Right lobe of liver (tissue), 6 donors: ENCODE measurements around the gene NEK10. TPM values are rescaled to one million over a fixed set of nuclear protein-coding genes. Genes with fewer than 3 reads are reported as not detected.

Experiments
- ATAC-seq, 4 donors: fragments of 200-7000 bp; cut with Tn5 transposase; one replicate each; pipeline ENCODE4 v1.9.1; 2020; ENCODE audit warnings: mild to moderate bottlenecking in 4 of 4, moderate library complexity in 4 of 4
- DNase-seq, 3 donors: peaks; one replicate each; pipeline ENCODE4 v3.0.0-alpha.2; 2020
- H3K27ac ChIP-seq, 3 donors: fragments of 200-600 bp; one replicate each; pipeline ENCODE4 v1.8.0; 2022
- H3K27me3 ChIP-seq, 2 donors: fragments of 200-600 bp; one replicate each; pipeline ENCODE4 v1.8.0; 2022
- H3K36me3 ChIP-seq, 4 donors: fragments of 200-600 bp; sonication (generic) in 1 of 4; one replicate each; pipeline versions ENCODE4 v1.5.1 to v1.8.0; 2017 to 2022; ENCODE audit warnings: control low read depth in 1 of 4
- H3K4me1 ChIP-seq, 4 donors: fragments of 200-600 bp; sonication (generic) in 1 of 4; one replicate each; pipeline versions ENCODE4 v1.5.1 to v1.8.0; 2017 to 2022; ENCODE audit warnings: control low read depth in 1 of 4
- H3K4me3 ChIP-seq, 3 donors: fragments of 200-600 bp; one replicate each; pipeline ENCODE4 v1.8.0; 2022
- H3K9me3 ChIP-seq, 4 donors: fragments of 200-600 bp; sonication (generic) in 1 of 4; one replicate each; pipeline versions ENCODE4 v1.5.1 to v1.8.0; 2017 to 2022; ENCODE audit warnings: control low read depth in 1 of 4
- POLR2A ChIP-seq: fragments of 450-650 bp; IDR thresholded peaks from one replicate; pipeline ENCODE4 v1.6.1; 2017; ENCODE audit warnings: antibody characterized with exemption, mild to moderate bottlenecking
- WGBS: methylation state at CpG from one replicate; pipeline ENCODE4 v1.1.6; 2018; ENCODE audit warnings: low coverage, low lambda C conversion rate; ENCODE audit not compliant: insufficient coverage; ENCODE audit errors: missing lambda C conversion rate; 5-methylcytosine and 5-hydroxymethylcytosine counted together
- intact Hi-C, 2 donors: fragments of 100-400 bp; cut with DNase I; formaldehyde crosslinking; loops; one replicate each; pipeline versions ENCODE4 v1.11.2 to v1.14.1; 2022
- total RNA-seq, 6 experiments: library from RNA; depleted of rRNA in 2 of 6; stranded (reverse); fragments of >200 nt in 2 of 6; fragmentation: NEBNext Ultra II Directional in 3 of 6; extraction: Animal tissue kit (Norgen Biotek cat#: 25700) in 3 of 6; gene quantifications; one replicate each; pipeline versions ENCODE4 v1.1.0 to v1.2.4, GENCODE V29; 2016 to 2023
- TF ChIP-seq, protein P1 (sequence below), 4 donors: fragments of 200-600 bp in 3 of 4; fragments of 450-650 bp in 1 of 4; IDR thresholded peaks; one replicate each; pipeline versions ENCODE4 v1.5.1 to v1.8.0; 2016 to 2022; ENCODE audit warnings: antibody characterized with exemption in 4 of 4, mild to moderate bottlenecking in 2 of 4
- donor health status: DM: no; HTN: yes; CAD: no.
- donor health status: DM: no; HTN: no; CAD: no.
- donor health status: DM: no; HTN: no; CAD: no.
- donor health status: DM: no; HTN: yes; CAD: no.
- donor health status: DM: no; HTN: yes; CAD: no.

Gene NEK10
- total RNA-seq, 6 experiments from 2014 or later: 0.43 to 2.5 (median 0.87) TPM

DNA sequence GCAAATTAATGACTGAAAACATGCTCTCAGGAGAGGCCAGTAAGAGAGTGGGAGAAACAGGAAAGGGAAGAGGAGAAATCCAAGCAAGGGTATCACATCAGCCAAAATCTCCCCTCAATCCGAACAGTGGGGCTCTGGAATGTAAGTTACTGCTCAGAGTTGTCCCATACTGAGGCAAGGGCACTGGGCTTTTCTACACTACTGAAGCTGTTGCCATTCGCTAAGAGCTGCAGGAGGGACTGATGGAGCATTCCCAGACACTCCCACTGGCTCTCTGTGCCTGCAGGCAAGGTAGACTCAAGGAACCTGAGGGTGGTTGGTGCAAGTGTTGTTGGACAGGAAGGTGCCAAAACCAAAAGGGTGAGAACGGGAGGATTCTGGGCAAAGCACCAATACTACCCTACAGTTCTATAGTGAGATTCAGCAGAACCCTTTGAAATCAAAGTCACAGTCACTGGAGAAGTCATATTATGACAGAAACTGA is 46.1 kb downstream of the NEK10 start:
- Histone ChIP-seq H3K27me3 (no peaks in the 10 kb centered on the region), H3K4me3 (no peak overlapping the region), H3K9me3 (no peaks in the 10 kb centered on the region), H3K4me1 (peaks cover 0 to 19% (median 4%) of the 10 kb centered on the region in 4 donors), H3K27ac (no peak overlapping the region), H3K36me3 (no peaks in the 10 kb centered on the region)
- ATAC-seq (no peak), DNase-seq (no peak)
- intact Hi-C loops: no loop called here
- WGBS: 56% methylated on average over 1 of the region's 3 CpGs
- no peak for TF ChIP-seq POLR2A
- TF ChIP-seq, protein P1, sequence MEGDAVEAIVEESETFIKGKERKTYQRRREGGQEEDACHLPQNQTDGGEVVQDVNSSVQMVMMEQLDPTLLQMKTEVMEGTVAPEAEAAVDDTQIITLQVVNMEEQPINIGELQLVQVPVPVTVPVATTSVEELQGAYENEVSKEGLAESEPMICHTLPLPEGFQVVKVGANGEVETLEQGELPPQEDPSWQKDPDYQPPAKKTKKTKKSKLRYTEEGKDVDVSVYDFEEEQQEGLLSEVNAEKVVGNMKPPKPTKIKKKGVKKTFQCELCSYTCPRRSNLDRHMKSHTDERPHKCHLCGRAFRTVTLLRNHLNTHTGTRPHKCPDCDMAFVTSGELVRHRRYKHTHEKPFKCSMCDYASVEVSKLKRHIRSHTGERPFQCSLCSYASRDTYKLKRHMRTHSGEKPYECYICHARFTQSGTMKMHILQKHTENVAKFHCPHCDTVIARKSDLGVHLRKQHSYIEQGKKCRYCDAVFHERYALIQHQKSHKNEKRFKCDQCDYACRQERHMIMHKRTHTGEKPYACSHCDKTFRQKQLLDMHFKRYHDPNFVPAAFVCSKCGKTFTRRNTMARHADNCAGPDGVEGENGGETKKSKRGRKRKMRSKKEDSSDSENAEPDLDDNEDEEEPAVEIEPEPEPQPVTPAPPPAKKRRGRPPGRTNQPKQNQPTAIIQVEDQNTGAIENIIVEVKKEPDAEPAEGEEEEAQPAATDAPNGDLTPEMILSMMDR (IDR thresholded peaks at IDR 0.05): no peak

DNA sequence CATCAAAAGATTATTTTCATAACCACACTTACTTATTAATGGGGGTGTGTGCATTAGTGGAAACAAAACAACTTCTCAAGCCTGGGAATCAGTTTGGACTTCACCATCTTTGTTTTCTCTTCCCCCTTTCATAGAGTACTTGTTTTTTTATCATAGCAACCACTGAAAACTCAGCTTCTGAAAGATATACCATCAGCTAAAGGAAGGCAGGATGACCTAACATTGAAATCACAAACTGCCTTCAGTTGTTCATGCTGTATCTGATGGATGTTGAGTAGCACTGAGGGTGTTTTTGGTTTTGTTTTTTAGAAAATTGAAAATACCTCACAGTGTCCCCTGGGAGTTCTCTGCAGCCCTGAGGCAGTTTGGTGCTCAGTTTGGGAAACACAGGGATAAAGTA is 46.5 kb downstream of the NEK10 start:
- H3K4me3 ChIP-seq: no peak overlapping the region
- no peak for DNase-seq
- intact Hi-C loops: no loop called here

DNA sequence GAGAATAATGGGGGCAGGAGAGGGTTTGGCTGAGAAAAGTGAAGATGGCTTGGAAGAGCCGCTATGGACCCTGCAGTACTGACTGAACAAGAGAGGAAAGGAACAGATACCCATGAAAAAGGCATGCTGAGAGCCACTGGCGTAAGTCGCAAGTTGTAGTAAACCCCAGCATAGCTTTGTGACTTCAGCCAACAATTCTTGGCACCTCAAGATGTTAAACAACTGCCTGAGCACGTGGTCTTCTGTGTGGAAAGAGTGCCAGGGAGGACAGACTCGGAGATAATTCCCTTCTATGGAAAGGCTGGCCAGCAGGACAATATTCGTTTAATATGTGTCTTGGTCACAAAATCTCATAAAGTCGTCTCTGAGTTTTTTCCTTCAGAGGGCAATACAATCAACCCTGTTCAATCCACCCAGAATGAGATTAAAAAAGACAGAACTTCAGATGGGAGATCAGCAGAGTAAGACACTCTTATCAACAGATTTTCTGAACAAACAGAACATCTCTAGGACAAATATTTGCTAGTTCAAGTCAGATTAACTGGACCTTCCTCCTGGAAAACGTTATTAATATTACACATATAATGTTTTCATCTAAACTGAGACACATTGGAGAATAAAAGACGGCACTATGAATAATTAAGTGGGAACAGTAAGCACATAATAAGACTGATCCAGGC is 49.2 kb downstream of the NEK10 start:
- WGBS: 35% methylated on average over 6 of the region's 9 CpGs
- Histone ChIP-seq H3K27me3 (no peaks in the 10 kb centered on the region), H3K4me1 (peaks cover 0 to 25% (median 4%) of the 10 kb centered on the region in 4 donors), H3K36me3 (no peaks in the 10 kb centered on the region), H3K9me3 (no peaks in the 10 kb centered on the region), H3K27ac (no peak overlapping the region), H3K4me3 (peak overlapping the region in 1 of 3 donors; percentile 26)
- TF ChIP-seq, protein P1 (IDR thresholded peaks at IDR 0.05): no peak
- no peak for TF ChIP-seq POLR2A
- DNase-seq (peak in 2 of 3 donors; percentile 61 to 77), ATAC-seq (peak; percentile 82 to 93 (median 88))
- intact Hi-C loops: loop anchor here (10.0 kb wide), 2 partner anchors 145 to 155 kb away; no protein-coding TSS in a partner anchor

More for the DNA sequence above, 46.5 kb downstream of the NEK10 start:
- Histone ChIP-seq H3K27ac (no peak overlapping the region), H3K9me3 (no peaks in the 10 kb centered on the region), H3K4me1 (peaks cover 0 to 19% (median 4%) of the 10 kb centered on the region in 4 donors), H3K27me3 (no peaks in the 10 kb centered on the region), H3K36me3 (no peaks in the 10 kb centered on the region)
- TF ChIP-seq POLR2A: no peak
- TF ChIP-seq, protein P1 (IDR thresholded peaks at IDR 0.05): no peak
- no peak for ATAC-seq

DNA sequence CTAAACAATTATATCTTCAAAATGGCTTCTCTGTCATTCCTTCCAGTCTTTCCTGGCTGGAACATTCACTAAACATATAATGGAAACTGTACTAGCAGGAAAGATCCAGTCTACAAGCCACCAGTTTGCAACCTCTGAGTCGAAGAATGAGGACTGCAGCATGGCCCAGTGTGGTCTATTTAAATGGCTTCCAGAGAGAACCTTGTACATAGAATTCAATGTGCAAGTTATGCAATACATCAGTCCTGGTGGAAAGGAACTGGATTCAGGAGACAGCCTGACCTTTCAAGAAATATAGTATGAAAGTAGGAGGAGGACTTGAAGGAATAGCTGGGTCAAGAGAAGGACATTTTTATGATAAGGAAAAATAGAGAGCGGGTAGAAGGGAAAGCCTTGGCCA is 49.9 kb downstream of the NEK10 start:
- H3K9me3 ChIP-seq: no peaks in the 10 kb centered on the region
- intact Hi-C loops: loop anchor here (10.0 kb wide), 2 partner anchors 145 to 155 kb away; no protein-coding TSS in a partner anchor
- no peak for TF ChIP-seq POLR2A
- TF ChIP-seq, protein P1 (IDR thresholded peaks at IDR 0.05): no peak
- ATAC-seq (peak in 3 of 4 donors; percentile 21 to 52 (median 29)), DNase-seq (no peak)
- 77% methylated on average over 2 of the region's 2 CpGs for WGBS
- no peak overlapping the region for H3K27ac ChIP-seq
- no peak overlapping the region for H3K4me3 ChIP-seq
- no peaks in the 10 kb centered on the region for H3K27me3 ChIP-seq
- H3K36me3 ChIP-seq: no peaks in the 10 kb centered on the region
- peaks cover 0 to 25% (median 4%) of the 10 kb centered on the region in 4 donors for H3K4me1 ChIP-seq
